AG04449 (cell line): ENCODE data around the gene RPGRIP1.
A peak's percentile ranks its signal among the peaks of the same experiment; 100 is the strongest.
"Not testable (repeated sequence)": the region's sequence is repeated elsewhere in the genome, so short reads cannot be mapped to it uniquely, and the experiment has no call there.

Source experiments
- CTCF ChIA-PET: fragments of 350-600 bp; formaldehyde crosslinking; extraction: SDS; loops from one replicate; lab custom pipeline; 2021; ENCODE audit warnings: antibody characterized with exemption; lab: Yijun Ruan, JAX
- POLR2A ChIA-PET: fragments of 400-600, 350-600 bp; formaldehyde crosslinking; extraction: SDS; loops from one replicate; lab custom pipeline; 2020; ENCODE audit warnings: antibody characterized with exemption, inconsistent platforms; lab: Yijun Ruan, JAX
- DNase-seq: peaks from one replicate; pipeline ENCODE4 v3.0.0-alpha.2; 2010; ENCODE audit warnings: low read depth, low spot score
- H3K4me3 ChIP-seq: 2 replicates; pipeline ENCODE4 v1.5.1; 2011; ENCODE audit warnings: low read depth, mild to moderate bottlenecking, control low read depth, low read length
- TF ChIP-seq, protein P1 (sequence below): IDR thresholded peaks from one replicate; pipeline ENCODE4 v1.5.1; 2011; ENCODE audit warnings: mild to moderate bottlenecking, moderate library complexity, low read length, control low read depth, inconsistent platforms; ENCODE audit not compliant: insufficient read depth; ENCODE audit errors: missing control alignments

RPGRIP1 gene

DNA sequence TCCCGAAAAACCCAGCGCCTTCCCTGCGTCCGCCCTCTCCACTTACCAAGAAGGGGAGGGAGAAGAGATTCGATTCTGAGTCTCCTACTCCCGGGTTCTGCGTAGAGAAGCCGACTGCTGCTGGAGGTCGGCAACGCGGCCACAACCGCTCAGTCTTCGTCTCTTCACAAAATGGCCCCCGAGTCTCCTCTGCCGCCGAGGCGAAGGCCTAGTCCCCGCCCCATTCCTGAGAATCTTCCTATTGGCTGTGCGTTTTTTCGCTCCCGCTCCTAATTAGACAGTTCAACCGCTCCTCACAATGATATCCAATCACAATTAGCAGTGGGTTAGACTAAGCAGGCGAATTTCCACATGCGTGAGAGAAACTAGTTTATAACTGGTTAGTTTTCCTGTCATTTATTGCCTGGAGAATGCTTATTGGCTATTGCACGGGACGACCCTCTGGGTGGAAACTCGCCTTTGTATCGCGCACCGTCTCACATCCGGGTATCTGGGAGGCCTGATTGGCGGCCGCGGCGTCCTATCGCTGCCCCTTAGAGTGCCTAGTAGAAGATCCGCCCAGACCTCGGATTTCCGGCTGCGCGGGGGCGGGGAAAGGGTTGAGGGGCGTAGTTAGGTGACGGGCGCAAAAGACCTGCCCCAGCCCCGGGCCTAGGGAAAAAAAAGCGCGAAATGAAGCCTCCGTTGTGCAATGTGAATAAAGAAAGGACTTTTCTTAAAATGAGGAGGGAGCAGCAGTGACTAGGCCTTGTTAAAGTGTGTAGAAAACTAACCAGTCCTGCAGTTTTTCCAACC is 10.4 kb upstream of the RPGRIP1 start, which contains the start of gene HNRNPC:
Gene HNRNPC, minus strand, starts transcription at position 191 of the 795 bp plus-strand sequence. CDS start 35,249 bp downstream, outside the sequence.
- TF ChIP-seq, protein P1, sequence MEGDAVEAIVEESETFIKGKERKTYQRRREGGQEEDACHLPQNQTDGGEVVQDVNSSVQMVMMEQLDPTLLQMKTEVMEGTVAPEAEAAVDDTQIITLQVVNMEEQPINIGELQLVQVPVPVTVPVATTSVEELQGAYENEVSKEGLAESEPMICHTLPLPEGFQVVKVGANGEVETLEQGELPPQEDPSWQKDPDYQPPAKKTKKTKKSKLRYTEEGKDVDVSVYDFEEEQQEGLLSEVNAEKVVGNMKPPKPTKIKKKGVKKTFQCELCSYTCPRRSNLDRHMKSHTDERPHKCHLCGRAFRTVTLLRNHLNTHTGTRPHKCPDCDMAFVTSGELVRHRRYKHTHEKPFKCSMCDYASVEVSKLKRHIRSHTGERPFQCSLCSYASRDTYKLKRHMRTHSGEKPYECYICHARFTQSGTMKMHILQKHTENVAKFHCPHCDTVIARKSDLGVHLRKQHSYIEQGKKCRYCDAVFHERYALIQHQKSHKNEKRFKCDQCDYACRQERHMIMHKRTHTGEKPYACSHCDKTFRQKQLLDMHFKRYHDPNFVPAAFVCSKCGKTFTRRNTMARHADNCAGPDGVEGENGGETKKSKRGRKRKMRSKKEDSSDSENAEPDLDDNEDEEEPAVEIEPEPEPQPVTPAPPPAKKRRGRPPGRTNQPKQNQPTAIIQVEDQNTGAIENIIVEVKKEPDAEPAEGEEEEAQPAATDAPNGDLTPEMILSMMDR = no peak
- peak; percentile 100 for DNase-seq
- ChIA-PET CTCF (no interaction called here), POLR2A (interaction anchor here (0.6 kb wide), 1 partner anchor 187 kb away, joined by 4 read pairs; the partner anchor contains the start of gene CHD8)
- H3K4me3 ChIP-seq = peak within 1 kb of the TSS; percentile 90

DNA sequence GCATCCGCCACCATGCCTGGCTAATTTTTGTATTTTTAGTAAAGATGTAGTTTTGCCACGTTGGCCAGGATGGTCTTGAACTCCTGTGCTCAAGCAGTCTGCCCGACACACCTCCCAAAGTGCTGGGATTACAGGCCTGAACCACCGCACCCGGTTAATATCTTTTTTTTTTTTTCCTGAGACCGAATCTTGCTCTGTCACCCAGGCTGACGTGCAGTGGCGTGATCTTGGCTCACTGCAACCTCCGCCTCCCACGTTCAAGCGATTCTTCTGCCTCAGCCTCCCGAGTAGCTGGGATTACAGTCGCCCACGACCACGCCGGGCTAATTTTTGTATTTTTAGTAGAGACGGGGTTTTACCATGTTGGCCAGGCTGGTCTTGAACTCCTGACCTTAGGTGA is 7.2 kb upstream of the RPGRIP1 start:
- H3K4me3 ChIP-seq, POLR2A ChIA-PET, DNase-seq, CTCF ChIA-PET: not testable (repeated sequence)

DNA sequence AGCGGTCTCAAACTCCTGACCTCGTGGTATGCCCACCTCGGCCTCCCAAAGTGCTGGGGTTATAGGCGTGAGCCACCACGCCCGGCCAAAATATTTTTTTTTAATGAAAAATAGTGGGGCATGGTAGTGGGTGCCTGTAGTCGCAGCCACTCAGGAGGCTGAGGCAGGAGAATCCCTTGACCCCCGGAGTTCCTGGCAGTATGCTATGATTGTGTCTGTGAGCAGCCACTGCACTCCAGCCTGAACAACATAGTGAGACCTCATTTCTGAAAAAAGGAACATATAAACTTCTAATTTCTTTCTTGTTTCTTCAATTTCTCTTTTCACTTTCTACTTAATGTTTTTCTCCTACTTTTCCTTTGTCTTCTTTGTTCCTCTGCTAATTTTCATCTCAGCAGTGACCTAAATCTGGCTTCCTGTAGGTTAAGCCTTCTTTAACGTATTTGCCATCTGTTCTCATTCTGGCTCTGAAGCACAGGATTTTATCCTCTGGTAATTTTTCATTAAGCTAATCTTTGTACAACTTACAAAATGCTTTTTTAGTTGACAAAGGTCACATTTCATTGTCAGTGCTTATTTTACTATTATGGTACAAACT is 4.5 kb upstream of the RPGRIP1 start:
- ChIA-PET CTCF (no interaction called here), POLR2A (no interaction called here)
- DNase-seq = no peak
- no peak overlapping the region for H3K4me3 ChIP-seq
- TF ChIP-seq, protein P1 = no peak

DNA sequence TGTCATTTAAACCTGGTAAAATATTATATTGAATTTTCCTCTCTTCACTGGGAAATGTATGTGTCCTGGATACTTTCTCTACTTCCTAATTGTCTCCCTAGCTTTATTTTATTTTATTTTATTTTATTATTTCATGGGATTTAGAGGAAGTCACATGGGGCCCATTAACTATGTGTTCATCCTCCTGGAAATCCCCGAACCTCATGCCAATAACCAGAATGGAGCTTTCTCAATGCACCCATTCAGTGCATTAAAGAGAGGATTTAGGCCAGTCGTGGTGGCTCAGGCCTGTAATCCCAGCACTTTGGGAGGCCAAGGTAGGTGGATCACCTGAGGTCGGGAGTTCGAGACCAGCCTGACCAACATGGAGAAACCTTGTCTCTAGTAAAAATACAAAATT is 1.3 kb upstream of the RPGRIP1 start:
- ChIA-PET CTCF (no interaction called here), POLR2A (interaction anchor here (0.5 kb wide), 1 partner anchor 12 kb away, joined by 3 read pairs; no protein-coding TSS in a partner anchor)
- TF ChIP-seq, protein P1 = no peak
- H3K4me3 ChIP-seq = no peak overlapping the region
- DNase-seq = no peak

DNA sequence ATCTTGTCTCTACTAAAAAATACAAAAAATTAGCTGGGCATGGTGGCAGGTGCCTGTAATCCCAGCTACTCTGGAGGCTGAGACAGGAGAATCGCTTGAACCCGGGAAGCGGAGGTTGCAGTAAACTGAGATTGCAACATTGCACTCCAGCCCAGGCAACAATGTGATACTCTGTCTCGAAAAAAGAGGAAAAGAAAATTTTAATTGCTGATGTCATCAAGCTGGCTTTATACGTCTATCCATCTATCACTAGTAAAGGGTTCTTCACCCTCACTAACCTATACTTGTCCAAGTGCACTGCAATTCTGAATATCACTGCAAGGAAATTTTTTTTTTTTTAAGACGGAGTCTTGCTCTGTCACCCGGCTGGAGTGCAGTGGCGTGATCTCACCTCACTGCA is 2.0 kb downstream of the RPGRIP1 start:
- DNase-seq, H3K4me3 ChIP-seq, POLR2A ChIA-PET: not testable (repeated sequence)
- CTCF ChIA-PET = interaction anchor here (0.6 kb wide), 1 partner anchor 56 kb away, joined by 4 read pairs; no protein-coding TSS in a partner anchor

DNA sequence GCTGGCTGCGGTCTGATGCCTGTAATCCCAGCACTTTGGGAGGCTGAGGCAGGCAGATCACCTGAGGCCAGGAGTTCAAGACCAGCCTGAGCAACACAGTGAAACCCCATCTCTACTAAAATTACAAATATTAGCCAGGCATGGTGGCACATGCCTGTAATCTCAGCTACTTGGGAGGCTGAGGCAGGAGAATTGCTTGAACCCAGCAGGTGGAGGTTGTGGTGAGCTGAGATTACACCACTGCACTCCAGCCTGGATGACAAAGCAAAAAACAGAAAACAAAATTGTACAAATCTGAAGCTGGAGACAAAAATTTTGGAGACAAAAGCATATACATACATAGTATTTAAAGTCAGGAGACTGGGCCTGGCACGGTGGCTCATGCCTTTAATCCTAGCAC is 6.6 kb downstream of the RPGRIP1 start:
- POLR2A ChIA-PET, DNase-seq, CTCF ChIA-PET, H3K4me3 ChIP-seq: not testable (repeated sequence)

DNA sequence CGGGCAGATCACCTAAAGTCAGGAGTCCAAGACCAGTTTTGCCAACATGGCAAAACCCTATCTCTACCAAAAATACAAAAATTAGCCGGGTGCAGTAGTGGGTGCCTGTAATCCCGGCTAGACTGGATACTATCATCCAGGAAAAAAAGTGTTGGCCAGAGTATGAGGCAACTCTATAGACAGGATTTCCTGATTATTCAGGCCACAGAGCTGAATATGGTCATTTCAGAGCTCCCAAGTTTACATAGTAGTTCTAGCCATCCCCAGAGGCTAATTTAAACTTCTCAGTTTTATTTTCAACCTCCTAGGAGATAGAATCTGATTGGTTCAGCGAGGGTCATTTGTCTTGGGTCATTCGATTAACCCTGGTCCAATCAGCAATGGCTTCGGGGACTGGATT is 7.3 kb downstream of the RPGRIP1 start:
- CTCF ChIA-PET = no interaction called here
- POLR2A ChIA-PET = no interaction called here
- TF ChIP-seq, protein P1 = no peak
- DNase-seq = no peak
- no peak overlapping the region for H3K4me3 ChIP-seq

DNA sequence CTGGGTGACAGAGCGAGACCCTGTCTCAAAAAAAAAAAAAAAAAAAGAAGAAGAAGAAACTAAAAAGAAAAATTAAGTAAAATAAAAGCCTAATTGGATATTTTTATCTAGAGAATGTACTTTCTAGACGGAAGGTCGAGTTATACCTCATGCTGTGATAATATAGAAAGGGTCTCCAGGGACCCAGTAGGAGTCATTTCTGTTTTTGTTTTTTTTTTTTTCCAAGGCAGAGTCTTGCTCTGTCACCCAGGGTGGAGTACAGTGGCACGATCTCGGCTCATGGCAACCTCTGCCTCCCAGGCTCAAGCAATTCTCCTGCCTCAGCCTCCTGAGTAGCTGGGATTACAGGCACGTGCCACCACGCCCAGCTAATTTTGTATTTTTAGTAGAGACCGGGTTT is 14.1 kb downstream of the RPGRIP1 start:
- DNase-seq, POLR2A ChIA-PET, CTCF ChIA-PET, H3K4me3 ChIP-seq: not testable (repeated sequence)
